GM12875 (cell line): ENCODE results near the gene GAPDH.

Source experiments
- H3K4me3 ChIP-seq: one replicate; pipeline ENCODE4 v1.5.1; 2011; ENCODE audit warnings: low read depth, low read length, control low read depth
- CTCF ChIP-seq: IDR thresholded peaks from 2 replicates; pipeline ENCODE4 v1.5.1; 2011; ENCODE audit warnings: low read depth, mild to moderate bottlenecking, control low read depth, inconsistent platforms, low read length, moderate library complexity, borderline replicate concordance; ENCODE audit not compliant: insufficient read depth

GAPDH gene

GRCh38 chr12:6524648-6525047 lies 9.7 kb upstream of the GAPDH start:
- no peak for TF ChIP-seq CTCF
- H3K4me3 ChIP-seq: no peak overlapping the region

GRCh38 chr12:6526201-6526600 lies 8.1 kb upstream of the GAPDH start:
- H3K4me3 ChIP-seq: no peak overlapping the region
- TF ChIP-seq CTCF: no peak

GRCh38 chr12:6526766-6527525 lies 7.4 kb upstream of the GAPDH start:
- TF ChIP-seq CTCF: no peak
- no peak overlapping the region for H3K4me3 ChIP-seq

GRCh38 chr12:6527711-6528110 lies 6.6 kb upstream of the GAPDH start:
- H3K4me3 ChIP-seq: no peak overlapping the region
- TF ChIP-seq CTCF: no peak

GRCh38 chr12:6528539-6529235 lies 5.6 kb upstream of the GAPDH start:
- TF ChIP-seq CTCF: no peak
- H3K4me3 ChIP-seq: no peak overlapping the region

- H3K4me3 ChIP-seq: no peak overlapping the region
- TF ChIP-seq CTCF: no peak
Observed at GRCh38 chr12:6529291-6529737, 5.0 kb upstream of the GAPDH start.
